Stimulated activated CD8-positive, alpha-beta memory T cell treated with anti-CD3 and anti-CD28 coated beads, Interleukin-2, amount 100 ng/mL, for 1 hour (primary cell): Measurements from ENCODE around the gene ALDH3A2.
"Not testable (repeated sequence)": the region's sequence is repeated elsewhere in the genome, so short reads cannot be mapped to it uniquely, and the experiment has no call there.

Experiments used
- DNase-seq, 2 donors: peaks; one replicate each; pipeline ENCODE4 v3.0.0-alpha.2; 2020; ENCODE audit warnings: low read depth in 2 of 2

Gene ALDH3A2

GRCh38 chr17:19678581-19679453 lies 30.3 kb downstream of the ALDH3A2 start:
- DNase-seq = no peak

DNA sequence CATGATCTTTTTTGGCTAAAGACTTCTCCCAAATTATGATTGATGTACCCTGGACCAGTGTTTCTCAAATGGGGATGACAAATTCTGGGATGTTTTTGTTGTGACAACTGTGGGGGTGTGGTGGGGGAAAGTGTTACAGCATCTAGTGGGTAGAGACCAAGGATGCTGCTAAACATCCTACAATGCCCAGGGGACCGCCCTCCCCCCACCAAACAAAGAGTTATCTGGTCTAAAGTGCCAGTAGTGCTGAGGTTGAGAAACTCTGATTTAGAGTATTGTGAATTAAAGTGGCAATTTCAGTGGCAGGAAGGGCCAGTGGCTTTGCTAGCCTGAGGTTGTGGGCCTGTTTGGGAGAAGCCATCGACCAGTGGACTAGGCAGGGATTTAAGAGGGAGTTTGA lies 34.6 kb downstream of the ALDH3A2 start:
- no peak for DNase-seq

DNA sequence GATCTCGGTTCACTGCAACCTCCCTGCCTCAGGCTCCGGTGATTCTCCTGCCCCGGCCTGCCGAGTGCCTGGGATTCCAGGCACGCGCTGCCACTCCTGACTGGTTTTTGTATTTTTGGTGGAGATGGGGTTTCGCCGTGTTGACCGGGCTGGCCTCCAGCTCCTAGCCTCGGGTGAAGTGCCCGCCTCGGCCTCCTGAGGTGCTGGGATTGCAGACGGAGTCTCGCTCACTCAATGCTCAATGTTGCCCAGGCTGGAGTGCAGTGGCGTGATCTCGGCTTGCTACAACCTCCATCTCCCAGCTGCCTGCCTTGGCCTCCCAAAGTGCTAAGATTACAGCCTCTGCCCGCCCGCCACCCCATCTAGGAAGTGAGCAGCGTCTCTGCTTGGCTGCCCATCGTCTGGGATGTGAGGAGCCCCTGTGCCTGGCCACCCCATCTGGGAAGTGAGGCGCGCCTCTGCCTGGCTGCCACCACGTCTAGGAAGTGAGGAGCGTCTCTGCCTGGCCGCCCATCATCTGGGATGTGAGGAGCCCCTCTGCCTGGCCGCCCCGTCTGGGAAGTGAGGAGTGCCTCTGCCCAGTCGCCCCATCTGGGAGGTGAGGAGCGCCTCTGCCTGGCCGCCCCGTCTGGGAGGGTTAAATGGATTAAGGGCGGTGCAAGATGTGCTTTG lies 36.5 kb downstream of the ALDH3A2 start:
- not testable (repeated sequence) for DNase-seq

GRCh38 chr17:19686400-19687090 lies 38.0 kb downstream of the ALDH3A2 start:
- no peak for DNase-seq

- no peak for DNase-seq
Observed at GRCh38 chr17:19702217-19702641, 53.7 kb downstream of the ALDH3A2 start.

DNA sequence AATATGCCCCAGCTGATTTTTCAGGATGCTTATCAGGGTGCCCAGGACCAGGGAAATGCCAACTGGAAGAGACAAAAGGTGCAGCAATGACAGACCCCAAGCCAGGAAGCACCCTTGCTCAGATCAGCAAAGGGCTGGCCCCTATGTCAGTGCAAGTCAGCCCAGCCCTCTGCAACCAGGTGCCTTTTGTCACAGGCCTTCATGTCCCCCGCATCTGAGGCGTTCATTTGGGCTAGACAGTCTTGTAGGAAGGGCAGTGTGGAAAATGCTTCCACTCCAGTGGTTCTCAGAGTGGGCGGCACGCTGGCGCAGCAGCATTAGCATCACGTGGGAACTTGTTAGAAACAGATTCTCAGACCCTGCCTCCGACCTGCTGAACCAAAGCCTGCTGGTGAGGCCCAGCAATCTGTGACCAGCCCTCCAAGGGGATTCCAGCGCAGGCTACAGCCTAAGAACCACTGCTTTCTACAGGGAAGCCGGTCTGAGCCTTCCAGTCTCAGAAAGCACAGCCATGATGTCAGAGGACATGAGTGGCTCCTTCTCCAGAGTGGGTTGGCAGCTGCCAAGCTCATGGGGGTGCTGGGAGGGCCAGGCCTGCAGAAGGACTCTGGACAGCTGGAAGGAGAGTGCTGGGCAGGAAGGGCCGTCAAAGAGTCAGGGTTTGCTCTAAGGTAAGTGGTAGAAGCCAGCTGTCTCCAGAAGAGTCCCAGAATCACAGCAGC lies 54.7 kb downstream of the ALDH3A2 start:
- no peak for DNase-seq

- no peak for DNase-seq
Observed at GRCh38 chr17:19703828-19704613, 55.5 kb downstream of the ALDH3A2 start.

DNA sequence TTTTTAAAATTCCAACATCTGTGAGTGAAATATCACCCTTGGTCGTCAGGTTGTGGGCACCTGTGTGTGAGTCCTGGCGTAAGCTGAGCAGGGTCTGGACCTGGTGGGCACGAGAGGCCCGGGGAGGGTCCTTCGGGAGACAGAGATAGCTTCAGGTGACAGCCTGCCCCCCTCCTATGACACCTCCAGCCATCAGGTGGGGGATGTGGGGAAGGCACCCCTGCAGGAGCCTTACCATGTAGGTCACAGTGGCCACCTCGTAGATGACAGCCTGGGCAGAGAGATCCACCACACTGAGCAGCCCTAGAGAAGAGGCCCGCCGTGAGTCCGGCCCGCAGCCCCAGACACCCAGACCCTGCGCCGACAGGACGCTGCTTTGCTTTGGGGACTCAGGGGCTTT lies 56.6 kb downstream of the ALDH3A2 start:
- DNase-seq = no peak

DNA sequence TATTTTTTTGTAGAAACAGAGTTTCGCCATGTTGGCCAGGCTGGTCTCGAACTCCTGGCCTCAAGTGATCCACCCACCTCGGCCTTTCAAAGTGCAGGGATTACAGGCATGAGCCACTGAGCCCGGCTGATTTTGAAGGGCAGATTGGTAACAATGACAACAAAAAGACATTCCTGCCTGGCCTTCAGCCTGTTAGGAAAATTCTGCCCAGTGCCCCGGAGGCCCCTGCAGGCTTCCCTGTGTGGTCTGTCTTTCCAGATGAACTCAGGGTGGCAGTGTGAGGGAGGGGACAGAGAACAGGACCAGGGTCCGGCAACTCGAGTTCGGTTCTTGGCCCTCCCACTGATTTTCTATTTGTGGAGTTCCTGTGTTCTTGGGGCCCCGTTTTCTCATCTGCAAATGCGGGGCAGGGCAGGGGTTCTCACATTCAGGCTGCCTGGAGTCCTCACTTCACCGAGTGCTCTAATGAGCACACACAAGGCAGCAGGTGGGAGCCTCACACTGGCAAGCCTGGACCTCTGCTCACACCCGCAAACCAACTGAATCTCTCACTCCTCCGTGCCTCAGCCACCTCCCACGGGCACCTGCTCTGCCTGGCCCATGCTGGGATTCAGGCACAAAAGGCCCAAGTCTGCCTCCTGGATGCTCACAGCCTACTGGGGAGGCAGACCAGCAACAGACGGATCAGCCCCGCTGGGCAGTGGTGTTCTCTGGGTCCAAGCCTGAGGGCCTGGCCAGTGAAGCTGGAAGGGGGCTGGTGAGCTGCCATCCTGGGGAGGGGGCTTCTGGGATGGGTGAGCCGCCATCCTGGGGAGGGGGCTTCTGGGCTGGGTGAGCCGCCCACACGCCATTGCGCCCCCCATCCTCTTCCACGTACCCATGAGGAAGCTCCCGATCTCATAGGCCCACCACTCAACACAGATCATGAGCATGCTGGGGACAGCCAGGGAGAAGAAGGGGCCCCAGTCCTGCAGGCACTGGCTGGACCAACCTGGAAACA lies 57.5 kb downstream of the ALDH3A2 start:
- no peak for DNase-seq

- DNase-seq = no peak
Observed at GRCh38 chr17:19706791-19707727, 58.5 kb downstream of the ALDH3A2 start.

- no peak for DNase-seq
Observed at GRCh38 chr17:19707728-19708221, 59.2 kb downstream of the ALDH3A2 start.

GRCh38 chr17:19708431-19709175 lies 60.1 kb downstream of the ALDH3A2 start:
- no peak for DNase-seq

DNA sequence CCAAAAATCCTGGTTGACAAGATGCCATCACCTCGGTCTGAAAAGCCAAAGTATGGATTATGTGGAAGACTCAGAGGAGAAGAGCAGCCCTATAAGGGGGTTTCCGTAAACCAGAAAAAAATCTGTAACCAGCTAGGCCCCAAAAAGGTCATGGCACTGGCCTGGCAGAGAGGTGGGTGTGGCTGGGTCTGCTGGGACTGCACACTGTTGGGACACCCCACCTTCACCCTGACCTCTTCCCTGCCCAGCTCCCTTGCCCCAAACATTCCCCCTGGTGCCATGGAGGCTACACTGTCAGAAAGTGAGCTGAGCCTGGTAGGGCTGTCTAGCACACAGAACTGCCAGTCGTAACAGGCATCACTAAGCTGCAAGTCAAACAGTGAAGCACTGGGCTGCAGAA lies 61.3 kb downstream of the ALDH3A2 start:
- DNase-seq = no peak

DNA sequence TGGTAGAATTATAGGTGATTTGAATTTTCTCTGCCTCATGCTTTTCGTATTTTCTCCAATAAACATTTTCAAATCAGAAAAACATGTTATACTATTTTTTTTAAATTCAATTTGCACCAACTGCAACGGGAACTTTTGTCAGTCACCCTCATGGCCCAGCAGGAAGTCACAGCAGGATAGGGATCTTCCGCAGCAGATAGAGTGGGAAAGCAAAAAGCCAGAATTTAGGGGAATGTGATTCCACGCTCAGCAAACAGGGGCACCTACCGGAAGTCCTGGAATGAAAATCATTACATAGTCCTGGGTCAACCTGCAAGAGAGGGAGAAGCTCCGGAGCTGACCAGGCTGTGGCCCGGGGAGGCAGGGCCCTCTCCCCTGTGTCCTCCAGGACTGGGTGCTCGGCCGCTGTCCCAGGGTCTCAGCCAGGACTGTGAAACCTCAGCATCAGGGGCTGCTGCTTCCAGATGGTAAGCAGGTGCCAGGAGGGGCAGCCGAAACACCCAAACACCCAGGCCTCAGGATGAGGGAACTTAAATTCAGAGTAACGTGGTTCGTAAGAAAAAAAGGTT lies 64.0 kb downstream of the ALDH3A2 start:
- no peak for DNase-seq

DNA sequence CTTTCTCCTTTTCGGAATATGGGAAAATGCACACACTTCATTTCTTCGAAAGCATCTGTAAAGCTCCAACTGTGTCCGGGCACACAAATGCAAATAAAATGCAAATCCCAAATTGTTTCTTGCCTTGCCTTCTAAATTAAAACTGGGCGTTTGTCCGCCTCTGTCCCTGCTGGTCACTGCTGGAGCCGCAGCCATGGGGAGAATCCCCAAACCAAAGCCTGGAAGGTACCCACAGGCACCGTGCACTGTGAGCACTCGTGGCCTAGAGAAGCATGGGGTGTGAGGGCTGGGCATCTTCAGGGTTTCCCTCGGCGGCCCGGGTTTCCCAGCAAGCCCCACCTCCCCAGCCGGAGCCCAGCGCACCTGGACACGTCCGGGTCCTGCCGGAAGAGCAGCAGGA lies 64.9 kb downstream of the ALDH3A2 start:
- DNase-seq = no peak

GRCh38 chr17:19713901-19714361 lies 65.4 kb downstream of the ALDH3A2 start:
- no peak for DNase-seq
